Measurements from ENCODE around the gene PIP4K2A. TPM values are rescaled to one million over a fixed set of nuclear protein-coding genes. Genes with fewer than 3 reads are reported as not detected.

The PIP4K2A gene
- total RNA-seq, 2 donors from 2014 or later: 42.6 to 58.6 TPM

GRCh38 chr10:22495396-22495795 is 219.0 kb downstream of the PIP4K2A start:
- TF ChIP-seq CTCF (IDR thresholded peaks at IDR 0.05): no peak
- DNase-seq (ENCODE audit: low spot score): no peak
- ATAC-seq (ENCODE audit: insufficient number of reproducible peaks, low FRiP score, low read depth): no peak
- H3K36me3 ChIP-seq: no peaks in the 10 kb centered on the region
- H3K27ac ChIP-seq: no peak overlapping the region
- H3K9me3 ChIP-seq: no peaks in the 10 kb centered on the region
- no peak overlapping the region for H3K4me3 ChIP-seq
- H3K4me1 ChIP-seq (ENCODE audit: control insufficient read depth in 1 of 2, low read depth in 2 of 2): no peaks in the 10 kb centered on the region
- no peaks in the 10 kb centered on the region for H3K27me3 ChIP-seq (replicated peaks; ENCODE audit: insufficient read depth)

GRCh38 chr10:22494007-22494406 is 220.4 kb downstream of the PIP4K2A start:
- H3K9me3 ChIP-seq: no peaks in the 10 kb centered on the region
- H3K27ac ChIP-seq: no peak overlapping the region
- DNase-seq (ENCODE audit: low spot score): no peak
- H3K36me3 ChIP-seq: no peaks in the 10 kb centered on the region
- no peak for ATAC-seq (ENCODE audit: insufficient number of reproducible peaks, low FRiP score, low read depth)
- no peak for TF ChIP-seq CTCF (IDR thresholded peaks at IDR 0.05)
- no peak overlapping the region for H3K4me3 ChIP-seq
- H3K27me3 ChIP-seq (replicated peaks; ENCODE audit: insufficient read depth): no peaks in the 10 kb centered on the region
- H3K4me1 ChIP-seq (ENCODE audit: control insufficient read depth in 1 of 2, low read depth in 2 of 2): no peaks in the 10 kb centered on the region

- Histone ChIP-seq H3K27ac (no peak overlapping the region), H3K4me1 (ENCODE audit: control insufficient read depth in 1 of 2, low read depth in 2 of 2) (no peaks in the 10 kb centered on the region), H3K36me3 (no peaks in the 10 kb centered on the region), H3K4me3 (no peak overlapping the region), H3K9me3 (no peaks in the 10 kb centered on the region), H3K27me3 (replicated peaks; ENCODE audit: insufficient read depth) (no peaks in the 10 kb centered on the region)
- TF ChIP-seq CTCF (IDR thresholded peaks at IDR 0.05): no peak
- ATAC-seq (ENCODE audit: insufficient number of reproducible peaks, low FRiP score, low read depth) (no peak), DNase-seq (ENCODE audit: low spot score) (no peak)
Observed at GRCh38 chr10:22491931-22492615, 222.3 kb downstream of the PIP4K2A start.

- no peak overlapping the region for H3K4me3 ChIP-seq
- no peaks in the 10 kb centered on the region for H3K36me3 ChIP-seq
- DNase-seq (ENCODE audit: low spot score) (no peak), ATAC-seq (ENCODE audit: insufficient number of reproducible peaks, low FRiP score, low read depth) (no peak)
- no peak for TF ChIP-seq CTCF (IDR thresholded peaks at IDR 0.05)
- no peak overlapping the region for H3K27ac ChIP-seq
- no peaks in the 10 kb centered on the region for H3K9me3 ChIP-seq
- no peaks in the 10 kb centered on the region for H3K27me3 ChIP-seq (replicated peaks; ENCODE audit: insufficient read depth)
- H3K4me1 ChIP-seq (ENCODE audit: control insufficient read depth in 1 of 2, low read depth in 2 of 2): no peaks in the 10 kb centered on the region
Observed at GRCh38 chr10:22491480-22491879, 222.9 kb downstream of the PIP4K2A start.

GRCh38 chr10:22489975-22490374 is 224.4 kb downstream of the PIP4K2A start:
- Histone ChIP-seq H3K27me3 (replicated peaks; ENCODE audit: insufficient read depth) (no peaks in the 10 kb centered on the region), H3K4me1 (ENCODE audit: control insufficient read depth in 1 of 2, low read depth in 2 of 2) (no peaks in the 10 kb centered on the region), H3K27ac (no peak overlapping the region), H3K36me3 (no peaks in the 10 kb centered on the region), H3K4me3 (no peak overlapping the region), H3K9me3 (no peaks in the 10 kb centered on the region)
- no peak for TF ChIP-seq CTCF (IDR thresholded peaks at IDR 0.05)
- no peak for DNase-seq (ENCODE audit: low spot score)
- no peak for ATAC-seq (ENCODE audit: insufficient number of reproducible peaks, low FRiP score, low read depth)
